ENCODE data around the gene PTGES3.

DNA sequence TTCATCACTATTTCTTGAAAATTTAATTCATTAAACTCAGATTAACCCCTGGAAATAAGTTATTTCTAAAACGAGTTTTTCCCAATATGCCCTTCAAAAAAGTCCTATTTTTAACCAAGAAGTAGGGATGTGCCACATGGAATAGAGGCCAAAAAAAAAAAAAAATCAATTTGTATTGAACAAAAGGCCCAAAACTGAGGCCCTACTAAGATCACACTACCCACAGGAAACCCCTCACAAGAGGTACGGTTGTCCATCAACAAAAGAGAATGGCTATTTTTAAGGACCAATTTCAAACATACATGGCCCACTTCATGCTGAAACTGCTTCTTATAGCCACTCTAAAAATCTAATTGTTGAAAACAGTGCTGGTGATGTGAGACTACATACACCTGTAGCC lies 50.5 kb downstream of the PTGES3 start:
- TF ChIP-seq RAD21 (IDR thresholded peaks at IDR 0.05 in 1 of 2, conservative IDR thresholded peaks at IDR 0.05 in 1 of 2; ENCODE audit: low read depth in 2 of 2, low read length in 2 of 2) = no peak
- TF ChIP-seq, protein P1, sequence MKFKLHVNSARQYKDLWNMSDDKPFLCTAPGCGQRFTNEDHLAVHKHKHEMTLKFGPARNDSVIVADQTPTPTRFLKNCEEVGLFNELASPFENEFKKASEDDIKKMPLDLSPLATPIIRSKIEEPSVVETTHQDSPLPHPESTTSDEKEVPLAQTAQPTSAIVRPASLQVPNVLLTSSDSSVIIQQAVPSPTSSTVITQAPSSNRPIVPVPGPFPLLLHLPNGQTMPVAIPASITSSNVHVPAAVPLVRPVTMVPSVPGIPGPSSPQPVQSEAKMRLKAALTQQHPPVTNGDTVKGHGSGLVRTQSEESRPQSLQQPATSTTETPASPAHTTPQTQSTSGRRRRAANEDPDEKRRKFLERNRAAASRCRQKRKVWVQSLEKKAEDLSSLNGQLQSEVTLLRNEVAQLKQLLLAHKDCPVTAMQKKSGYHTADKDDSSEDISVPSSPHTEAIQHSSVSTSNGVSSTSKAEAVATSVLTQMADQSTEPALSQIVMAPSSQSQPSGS (IDR thresholded peaks at IDR 0.05; ENCODE audit: low read length) = no peak
